GM19395 (cell line): Measurements from ENCODE around the gene FAM110C.
"Not testable (repeated sequence)": the region's sequence is repeated elsewhere in the genome, so short reads cannot be mapped to it uniquely, and the experiment has no call there.

Experiments used
- ATAC-seq: cut with Tn5 transposase; IDR thresholded peaks from one replicate; pipeline ENCODE4 v1.9.1; 2021; ENCODE audit warnings: mild to moderate bottlenecking, moderate library complexity; ENCODE audit not compliant: unreplicated experiment

Gene FAM110C, protein sequence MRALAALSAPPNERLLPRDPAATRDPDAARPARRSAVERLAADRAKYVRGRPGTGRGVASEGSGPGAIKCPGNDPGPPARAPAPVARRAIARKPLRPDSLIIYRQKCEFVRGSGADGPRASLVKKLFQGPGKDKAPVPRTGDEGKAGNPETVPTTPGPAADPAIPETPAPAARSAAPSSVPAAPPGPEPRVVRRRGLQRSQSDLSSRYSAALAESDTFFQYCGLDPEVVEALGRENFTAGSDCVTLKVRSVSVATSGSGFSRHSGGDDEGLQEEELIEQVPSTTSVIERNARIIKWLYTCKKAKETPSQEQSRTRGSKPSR

DNA sequence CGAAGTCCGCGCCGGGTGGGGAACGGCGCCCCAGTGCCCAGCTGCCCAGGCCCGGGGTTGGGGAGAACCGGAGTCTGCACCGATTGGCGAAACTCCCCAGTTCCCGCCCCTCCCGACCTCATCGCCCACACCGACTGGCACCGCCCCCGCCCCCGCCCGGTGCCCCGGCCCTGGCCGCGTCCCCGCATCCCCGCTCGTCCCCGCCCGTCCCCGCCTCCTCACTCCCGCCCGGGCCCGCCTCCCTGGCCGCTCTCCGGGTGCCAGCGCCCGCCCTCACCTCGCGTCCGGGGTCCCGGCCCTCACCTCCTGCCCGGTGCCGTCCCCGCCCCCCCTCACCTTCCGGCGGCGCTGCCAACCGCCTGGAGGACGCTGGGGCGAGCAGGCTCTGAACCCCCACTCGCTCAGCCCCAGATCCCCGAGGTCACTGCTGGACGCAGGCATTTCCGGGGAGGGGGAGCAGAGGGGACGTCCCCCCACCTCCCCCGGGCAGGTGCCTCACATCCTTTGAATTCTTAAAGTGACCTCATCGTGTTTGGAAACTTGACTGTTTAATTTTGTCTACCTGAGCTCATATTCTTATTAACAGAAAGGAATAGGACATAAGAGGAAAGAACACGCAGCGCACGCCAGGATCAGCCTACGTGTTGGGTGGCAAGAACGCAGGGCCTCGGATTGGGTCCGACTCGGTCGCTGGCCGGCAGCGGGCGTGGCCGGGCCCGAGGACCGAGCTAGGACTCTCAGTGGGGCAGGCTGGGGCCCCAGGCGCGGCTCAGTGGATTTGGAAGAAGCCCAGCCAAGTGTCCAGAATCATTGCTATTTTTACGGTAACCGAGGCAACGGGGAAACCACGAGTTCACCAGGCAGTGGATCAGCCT is at the start of gene FAM110C:
FAM110C (minus strand) TSS at position 35 of the 875 bp plus-strand sequence. CDS start 120 bp downstream, outside the sequence.
- ATAC-seq, result no peak

GRCh38 chr2:92326-92725 is 46.0 kb upstream of the FAM110C start:
- no peak for ATAC-seq

DNA sequence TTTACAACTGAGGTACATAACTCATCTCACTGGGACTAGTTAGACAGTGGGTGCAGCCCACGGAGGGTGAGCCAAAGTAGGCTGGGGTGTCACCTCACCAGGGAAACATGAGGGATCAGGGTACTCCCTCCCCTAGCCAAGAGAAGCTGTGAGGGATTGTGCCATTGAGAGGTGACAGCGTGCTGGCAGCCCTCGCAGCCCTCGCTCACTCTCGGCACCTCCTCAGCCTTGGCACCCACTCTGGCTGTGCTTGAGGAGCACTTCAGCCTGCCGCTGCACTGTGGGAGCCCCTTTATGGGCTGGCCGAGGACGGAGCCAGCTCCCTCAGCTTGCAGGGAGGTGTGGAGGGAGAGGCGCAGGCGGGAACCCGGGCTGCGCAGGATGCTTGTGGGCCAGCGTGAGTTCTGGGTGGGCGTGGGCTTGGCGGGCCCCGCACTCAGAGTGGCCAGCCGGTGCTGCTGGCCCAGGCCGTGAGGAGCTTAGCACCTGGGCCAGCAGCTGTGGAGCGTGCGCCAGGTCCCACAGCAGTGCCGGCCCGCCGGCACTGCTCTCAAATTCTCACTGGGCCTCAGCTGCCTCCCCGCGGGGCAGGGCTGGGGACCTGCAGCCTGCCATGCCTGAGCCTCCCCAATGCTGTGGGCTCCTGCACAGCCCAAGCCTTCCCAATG is 44.5 kb upstream of the FAM110C start:
- ATAC-seq, result no peak

- no peak for ATAC-seq
Observed at GRCh38 chr2:85761-86160, 39.5 kb upstream of the FAM110C start.

- no peak for ATAC-seq
Observed at GRCh38 chr2:84121-84520, 37.8 kb upstream of the FAM110C start.

DNA sequence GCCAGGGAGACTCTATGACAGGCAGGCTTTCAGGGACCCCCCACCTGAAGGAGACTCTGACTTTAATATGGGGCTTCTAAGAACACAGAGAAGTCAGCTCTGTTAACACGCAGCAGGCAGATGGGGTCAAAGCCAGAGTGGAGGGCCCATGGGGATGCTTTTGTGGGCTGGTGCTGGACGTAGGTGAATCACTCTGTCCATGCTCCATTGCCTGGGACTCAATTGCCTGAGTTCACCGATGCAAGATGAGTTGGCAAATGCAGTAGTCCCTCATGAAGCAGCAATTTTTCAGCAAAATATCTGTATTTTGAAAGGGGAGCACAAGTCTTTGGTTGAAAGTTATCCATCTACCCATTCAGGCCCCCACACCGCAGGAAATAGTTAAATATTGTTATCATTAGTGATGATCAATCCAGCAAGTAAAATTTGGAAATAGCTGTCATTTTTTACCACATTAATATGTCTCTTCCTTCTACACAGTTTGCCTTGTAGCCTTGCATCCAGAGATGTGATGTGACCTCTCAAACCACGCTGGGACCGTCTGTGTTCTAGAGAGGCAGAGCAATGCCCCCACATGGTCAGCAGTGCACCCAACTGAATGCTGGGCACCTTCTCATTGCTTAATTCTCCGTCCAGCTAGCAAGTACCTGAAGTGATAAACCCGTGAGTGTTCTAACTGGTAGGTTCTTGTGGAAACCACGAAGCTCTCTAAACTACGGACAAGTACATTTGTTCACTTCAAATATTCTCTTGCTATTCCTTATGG is 34.8 kb upstream of the FAM110C start:
- ATAC-seq, result no peak

GRCh38 chr2:80378-80777 is 34.1 kb upstream of the FAM110C start:
- ATAC-seq, result no peak

GRCh38 chr2:71309-72035 is 25.2 kb upstream of the FAM110C start:
- no peak for ATAC-seq

DNA sequence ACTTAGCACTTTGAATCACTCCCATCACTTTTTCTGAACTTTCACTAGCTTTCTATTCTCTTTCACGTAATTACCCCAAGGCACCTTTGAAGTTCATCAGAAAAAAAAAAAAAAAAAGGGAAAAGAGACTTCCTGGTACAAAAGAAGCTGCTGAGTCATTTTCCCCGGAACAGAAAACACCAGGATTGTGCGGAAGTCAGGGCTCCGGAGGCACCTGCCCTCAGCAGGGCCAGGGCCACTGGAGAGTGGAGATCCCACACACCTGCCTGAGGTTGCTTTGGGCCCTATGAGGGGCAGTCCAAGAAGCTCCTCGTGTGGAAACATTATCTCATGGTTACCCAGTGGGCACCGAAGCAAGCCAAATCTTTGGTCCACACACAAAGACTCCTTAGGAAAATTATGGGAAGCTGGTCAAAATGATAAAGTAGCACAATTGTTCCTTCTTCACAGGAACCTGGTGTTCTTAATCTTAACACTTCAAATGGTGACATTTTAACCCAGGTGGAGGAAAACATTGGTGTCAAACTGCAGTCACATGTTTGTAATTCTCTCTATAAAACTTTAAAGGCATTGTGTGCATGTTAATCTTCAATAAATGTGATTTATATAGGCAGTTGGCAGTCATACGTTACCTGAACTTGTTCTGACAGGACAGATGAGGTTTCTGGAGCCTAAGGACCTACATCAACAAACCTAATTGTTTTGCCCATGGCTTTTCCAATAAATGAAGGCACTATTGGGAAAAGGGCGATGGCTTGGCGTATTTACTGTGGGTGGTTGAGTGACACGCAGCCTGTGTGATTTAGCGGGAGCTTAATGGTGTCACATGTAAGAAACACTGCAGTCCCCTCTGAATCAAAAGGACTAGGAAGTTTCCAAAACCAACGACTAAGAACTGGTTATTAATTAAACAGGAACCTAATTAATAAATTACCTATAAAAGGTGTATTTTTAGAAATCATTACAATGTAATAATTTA is 23.4 kb upstream of the FAM110C start:
- ATAC-seq, result no peak

DNA sequence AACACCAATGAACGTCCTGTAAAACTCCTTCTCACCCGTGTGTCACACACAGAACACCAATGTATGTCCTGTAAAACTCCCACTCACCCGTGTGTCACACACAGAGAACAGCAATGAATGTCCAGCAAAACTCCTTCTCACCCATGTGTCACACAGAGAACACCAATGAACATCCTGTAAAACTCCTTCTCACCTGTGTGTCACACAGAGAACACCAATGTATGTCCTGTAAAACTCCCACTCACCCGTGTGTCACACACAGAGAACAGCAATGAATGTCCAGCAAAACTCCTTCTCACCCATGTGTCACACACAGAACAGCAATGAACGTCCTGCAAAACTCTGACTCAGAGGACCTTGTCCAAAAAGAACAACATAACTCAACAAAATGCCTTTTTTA is 22.3 kb upstream of the FAM110C start:
- not testable (repeated sequence) for ATAC-seq

GRCh38 chr2:66853-67252 is 20.5 kb upstream of the FAM110C start:
- ATAC-seq, result no peak

- ATAC-seq, result no peak
Observed at GRCh38 chr2:65121-65520, 18.8 kb upstream of the FAM110C start.

GRCh38 chr2:55587-56448 is 9.5 kb upstream of the FAM110C start:
- ATAC-seq, result no peak

- ATAC-seq, result no peak
Observed at GRCh38 chr2:51613-52012, 5.3 kb upstream of the FAM110C start.

GRCh38 chr2:47737-48136 is 1.4 kb upstream of the FAM110C start:
- ATAC-seq, result no peak

GRCh38 chr2:47346-47725 is 1.0 kb upstream of the FAM110C start:
- ATAC-seq, result no peak

GRCh38 chr2:46131-46470 is 204 bp downstream of the FAM110C start:
- ATAC-seq, result no peak
